HEK293 (cell line): ENCODE results near the gene SYT2.

Experiments used
- CTCF ChIA-PET: fragments of 350-600 bp; formaldehyde crosslinking; extraction: SDS; loops from one replicate; lab custom pipeline; 2021; ENCODE audit warnings: antibody characterized with exemption; lab: Yijun Ruan, JAX
- POLR2A ChIA-PET: fragments of 300-600 bp; formaldehyde crosslinking; extraction: SDS; loops from one replicate; lab custom pipeline; 2020; ENCODE audit warnings: antibody characterized with exemption, inconsistent platforms; lab: Yijun Ruan, JAX
- H3K27ac ChIP-seq: fragments of 200-500 bp; sonication (Bioruptor generic); 2 replicates; pipeline ENCODE4 v1.5.1; 2014; ENCODE audit warnings: low read depth, low read length, control low read depth, inconsistent platforms; ENCODE audit errors: extremely low read depth
- H3K36me3 ChIP-seq, 2 experiments: fragments of 200-500 bp in 1 of 2; sonication (Bioruptor generic) in 1 of 2; 1 replicate in 1 of 2; 2 replicates in 1 of 2; pipeline ENCODE4 v1.5.1; 2014 to 2017; ENCODE audit warnings: inconsistent platforms in 2 of 2, low read length in 2 of 2; ENCODE audit not compliant: control insufficient read depth in 2 of 2, insufficient read depth in 1 of 2
- H3K4me1 ChIP-seq: fragments of 200-500 bp; sonication (Bioruptor generic); 2 replicates; pipeline ENCODE4 v1.5.1; 2014; ENCODE audit warnings: mild to moderate bottlenecking, low read length, inconsistent platforms; ENCODE audit not compliant: control insufficient read depth, insufficient read depth
- H3K4me3 ChIP-seq: 2 replicates; pipeline ENCODE4 v1.5.1; 2011; ENCODE audit warnings: low read depth, mild to moderate bottlenecking, control low read depth, low read length, moderate library complexity
- H3K9me3 ChIP-seq: fragments of 200-500 bp; sonication (Bioruptor generic); 2 replicates; pipeline ENCODE4 v1.5.1; 2014; ENCODE audit warnings: low read depth, low read length, inconsistent platforms; ENCODE audit not compliant: control insufficient read depth, insufficient read depth
- CTCF ChIP-seq: fragments of 450-650 bp; formaldehyde crosslinking; IDR thresholded peaks from 2 replicates; pipeline ENCODE4 v1.5.1; 2016; ENCODE audit warnings: missing biosample characterization, missing genetic modification characterization
- ELK4 ChIP-seq: IDR thresholded peaks from 2 replicates; pipeline ENCODE4 v1.6.1; 2011; ENCODE audit warnings: mild to moderate bottlenecking, low read depth, low read length, borderline replicate concordance
- GLI2 ChIP-seq: fragments of 450-650 bp; formaldehyde crosslinking; IDR thresholded peaks from 2 replicates; pipeline ENCODE4; 2017; ENCODE audit warnings: missing biosample characterization, missing genetic modification characterization, low read depth, borderline replicate concordance
- KLF8 ChIP-seq: fragments of 450-650 bp; formaldehyde crosslinking; IDR thresholded peaks from 2 replicates; pipeline ENCODE4 v1.5.1; 2016; ENCODE audit warnings: missing biosample characterization, missing genetic modification characterization
- PRDM1 ChIP-seq: fragments of 450-650 bp; formaldehyde crosslinking; IDR thresholded peaks from 2 replicates; pipeline ENCODE4; 2016; ENCODE audit warnings: missing biosample characterization, missing genetic modification characterization
- ZNF335 ChIP-seq: fragments of 450-650 bp; formaldehyde crosslinking; conservative IDR thresholded peaks from 2 replicates; pipeline ENCODE4 v1.5.1; 2016; ENCODE audit warnings: missing biosample characterization, missing genetic modification characterization
- ZNF488 ChIP-seq: fragments of 450-650 bp; formaldehyde crosslinking; IDR thresholded peaks from 2 replicates; pipeline ENCODE4 v1.5.1; 2016; ENCODE audit warnings: missing biosample characterization, missing genetic modification characterization
- ZNF514 ChIP-seq: fragments of 450-650 bp; formaldehyde crosslinking; IDR thresholded peaks from 2 replicates; pipeline ENCODE4 v1.5.1; 2016; ENCODE audit warnings: missing biosample characterization, missing genetic modification characterization
- ZNF521 ChIP-seq: fragments of 450-650 bp; formaldehyde crosslinking; IDR thresholded peaks from 2 replicates; pipeline ENCODE4 v1.5.1; 2017; ENCODE audit warnings: missing biosample characterization, mild to moderate bottlenecking, missing genetic modification characterization
- ZNF548 ChIP-seq: fragments of 450-650 bp; formaldehyde crosslinking; IDR thresholded peaks from 2 replicates; pipeline ENCODE4 v1.5.1; 2016; ENCODE audit warnings: missing biosample characterization, missing genetic modification characterization
- ZNF561 ChIP-seq: fragments of 450-650 bp; IDR thresholded peaks from 2 replicates; pipeline ENCODE4 v1.5.1; 2018; ENCODE audit warnings: missing biosample characterization, missing genetic modification characterization, borderline replicate concordance
- ZNF585B ChIP-seq: fragments of 450-650 bp; formaldehyde crosslinking; IDR thresholded peaks from 2 replicates; pipeline ENCODE4 v1.5.1; 2016; ENCODE audit warnings: missing biosample characterization, missing genetic modification characterization
- ZNF610 ChIP-seq: fragments of 450-650 bp; formaldehyde crosslinking; IDR thresholded peaks from 2 replicates; pipeline ENCODE4 v1.5.1; 2016; ENCODE audit warnings: missing biosample characterization, missing genetic modification characterization, borderline replicate concordance
- ZNF639 ChIP-seq: fragments of 450-650 bp; formaldehyde crosslinking; IDR thresholded peaks from 2 replicates; pipeline ENCODE4 v1.5.1; 2016; ENCODE audit warnings: missing biosample characterization, missing genetic modification characterization
- ZNF670 ChIP-seq: fragments of 450-650 bp; formaldehyde crosslinking; IDR thresholded peaks from 2 replicates; pipeline ENCODE4 v1.5.1; 2016; ENCODE audit warnings: missing biosample characterization, missing genetic modification characterization, low read depth
- ZNF76 ChIP-seq: fragments of 450-650 bp; formaldehyde crosslinking; IDR thresholded peaks from 2 replicates; pipeline ENCODE4; 2016; ENCODE audit warnings: low read depth, missing biosample characterization, missing genetic modification characterization, borderline replicate concordance
- ZNF830 ChIP-seq: fragments of 450-650 bp; IDR thresholded peaks from 2 replicates; pipeline ENCODE4 v1.5.0; 2018; ENCODE audit warnings: missing biosample characterization, missing genetic modification characterization, low read depth, mild to moderate bottlenecking, moderate library complexity
- ZSCAN5A ChIP-seq: fragments of 450-650 bp; formaldehyde crosslinking; IDR thresholded peaks from 2 replicates; pipeline ENCODE4 v1.5.1; 2016; ENCODE audit warnings: missing biosample characterization, missing genetic modification characterization
- TF ChIP-seq, protein P1 (sequence below): fragments of 450-650 bp; formaldehyde crosslinking; IDR thresholded peaks from 2 replicates; pipeline ENCODE4 v1.5.1; 2016; ENCODE audit warnings: missing biosample characterization, missing genetic modification characterization
- TF ChIP-seq, protein P2 (sequence below): fragments of 450-650 bp; formaldehyde crosslinking; optimal IDR thresholded peaks from 2 replicates; pipeline ENCODE3; 2016; ENCODE audit warnings: missing biosample characterization, mild to moderate bottlenecking, missing genetic modification characterization

Gene SYT2

GRCh38 chr1:202599669-202600431, 110.4 kb downstream of the SYT2 start (continued):
- TF ChIP-seq ZSCAN5A (tag by site-specific recombination) (no peak), CTCF (peak; percentile 82), ZNF561 (tag by site-specific recombination) (no peak), ZNF335 (tag by site-specific recombination) (no peak)
- TF ChIP-seq, protein P1, sequence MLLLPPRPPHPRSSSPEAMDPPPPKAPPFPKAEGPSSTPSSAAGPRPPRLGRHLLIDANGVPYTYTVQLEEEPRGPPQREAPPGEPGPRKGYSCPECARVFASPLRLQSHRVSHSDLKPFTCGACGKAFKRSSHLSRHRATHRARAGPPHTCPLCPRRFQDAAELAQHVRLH: no peak

GRCh38 chr1:202597090-202597761, 113.0 kb downstream of the SYT2 start:
- Histone ChIP-seq H3K4me3 (no peak overlapping the region), H3K27ac (no peak overlapping the region), H3K4me1 (no peaks in the 10 kb centered on the region), H3K36me3 (no peaks in the 10 kb centered on the region), H3K9me3 (no peaks in the 10 kb centered on the region)
- TF ChIP-seq GLI2 (tag by site-specific recombination) (no peak), PRDM1 (tag by site-specific recombination) (0 out of 2 replicates have a peak, but pooled peaks have one; percentile 12)
- ChIA-PET POLR2A (no interaction called here), CTCF (interaction anchor here (0.9 kb wide), 2 partner anchors 20 to 25 kb away, joined by 3 read pairs; no protein-coding TSS in a partner anchor)

- POLR2A ChIA-PET: no interaction called here
- H3K4me1 ChIP-seq: no peaks in the 10 kb centered on the region
- no peak overlapping the region for H3K4me3 ChIP-seq
- H3K36me3 ChIP-seq: no peaks in the 10 kb centered on the region
- H3K27ac ChIP-seq: no peak overlapping the region
- CTCF ChIA-PET: interaction anchor here (0.6 to 1.0 kb wide), 3 partner anchors 15 to 92 kb away, joined by 3 read pairs; no protein-coding TSS in a partner anchor
- TF ChIP-seq ZNF639 (tag by site-specific recombination) (no peak), ZNF488 (tag by site-specific recombination) (no peak), ZNF585B (no peak), KLF8 (no peak), ZNF670 (no peak), ELK4 (no peak), ZNF548 (tag by site-specific recombination) (no peak), ZNF514 (tag by site-specific recombination) (no peak), ZNF76 (tag by site-specific recombination) (no peak), ZNF610 (tag by site-specific recombination) (no peak), ZNF521 (tag by site-specific recombination) (no peak), ZNF830 (tag by site-specific recombination) (no peak)
- TF ChIP-seq, protein P2, sequence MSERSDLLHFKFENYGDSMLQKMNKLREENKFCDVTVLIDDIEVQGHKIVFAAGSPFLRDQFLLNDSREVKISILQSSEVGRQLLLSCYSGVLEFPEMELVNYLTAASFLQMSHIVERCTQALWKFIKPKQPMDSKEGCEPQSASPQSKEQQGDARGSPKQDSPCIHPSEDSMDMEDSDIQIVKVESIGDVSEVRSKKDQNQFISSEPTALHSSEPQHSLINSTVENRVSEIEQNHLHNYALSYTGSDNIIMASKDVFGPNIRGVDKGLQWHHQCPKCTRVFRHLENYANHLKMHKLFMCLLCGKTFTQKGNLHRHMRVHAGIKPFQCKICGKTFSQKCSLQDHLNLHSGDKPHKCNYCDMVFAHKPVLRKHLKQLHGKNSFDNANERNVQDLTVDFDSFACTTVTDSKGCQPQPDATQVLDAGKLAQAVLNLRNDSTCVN (tag by site-specific recombination): no peak
- H3K9me3 ChIP-seq: no peaks in the 10 kb centered on the region
These were observed 113.6 kb downstream of the SYT2 start for GRCh38 chr1:202596638-202597037.
